ENCODE data around the gene MTHFD1.

MTHFD1 gene

DNA sequence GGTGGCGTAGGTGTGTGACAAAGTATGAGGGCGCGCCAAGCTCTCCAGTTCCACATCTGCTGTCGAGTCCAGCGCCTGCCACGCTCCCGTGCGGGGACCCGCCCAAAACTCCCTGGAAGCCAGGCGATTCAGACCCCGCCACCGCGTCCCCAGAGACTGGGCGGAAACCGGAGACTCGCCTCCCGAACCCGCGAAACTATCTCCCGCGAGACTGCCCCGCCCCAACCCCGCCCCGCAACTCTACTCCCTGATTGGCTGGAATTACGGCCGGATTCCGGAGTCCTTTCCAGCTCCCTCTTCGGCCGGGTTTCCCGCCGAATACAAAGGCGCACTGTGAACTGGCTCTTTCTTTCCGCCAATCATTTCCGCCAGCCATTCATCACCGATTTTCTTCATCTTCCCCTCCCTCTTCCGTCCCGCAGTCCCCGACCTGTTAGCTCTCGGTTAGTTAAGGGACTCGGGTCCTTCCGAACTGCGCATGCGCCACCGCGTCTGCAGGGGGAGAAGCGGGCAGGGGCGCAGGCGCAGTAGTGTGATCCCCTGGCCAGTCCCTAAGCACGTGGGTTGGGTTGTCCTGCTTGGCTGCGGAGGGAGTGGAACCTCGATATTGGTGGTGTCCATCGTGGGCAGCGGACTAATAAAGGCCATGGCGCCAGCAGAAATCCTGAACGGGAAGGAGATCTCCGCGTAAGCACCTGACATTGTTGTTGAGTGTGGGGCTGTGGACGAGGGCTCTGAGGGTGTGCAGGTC is at the start of gene MTHFD1:
Gene MTHFD1, plus strand, starts transcription at position 572 of the 751 bp plus-strand sequence. Its CDS starts 75 bp downstream, at position 647.
- in situ Hi-C loops (cut with MboI; ENCODE audit: low sequenced_read_pairs, unreplicated experiment), result no loop called here
- peak; percentile 97 for DNase-seq (ENCODE audit: low spot score)
- TF ChIP-seq, protein P1, sequence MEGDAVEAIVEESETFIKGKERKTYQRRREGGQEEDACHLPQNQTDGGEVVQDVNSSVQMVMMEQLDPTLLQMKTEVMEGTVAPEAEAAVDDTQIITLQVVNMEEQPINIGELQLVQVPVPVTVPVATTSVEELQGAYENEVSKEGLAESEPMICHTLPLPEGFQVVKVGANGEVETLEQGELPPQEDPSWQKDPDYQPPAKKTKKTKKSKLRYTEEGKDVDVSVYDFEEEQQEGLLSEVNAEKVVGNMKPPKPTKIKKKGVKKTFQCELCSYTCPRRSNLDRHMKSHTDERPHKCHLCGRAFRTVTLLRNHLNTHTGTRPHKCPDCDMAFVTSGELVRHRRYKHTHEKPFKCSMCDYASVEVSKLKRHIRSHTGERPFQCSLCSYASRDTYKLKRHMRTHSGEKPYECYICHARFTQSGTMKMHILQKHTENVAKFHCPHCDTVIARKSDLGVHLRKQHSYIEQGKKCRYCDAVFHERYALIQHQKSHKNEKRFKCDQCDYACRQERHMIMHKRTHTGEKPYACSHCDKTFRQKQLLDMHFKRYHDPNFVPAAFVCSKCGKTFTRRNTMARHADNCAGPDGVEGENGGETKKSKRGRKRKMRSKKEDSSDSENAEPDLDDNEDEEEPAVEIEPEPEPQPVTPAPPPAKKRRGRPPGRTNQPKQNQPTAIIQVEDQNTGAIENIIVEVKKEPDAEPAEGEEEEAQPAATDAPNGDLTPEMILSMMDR (IDR thresholded peaks at IDR 0.05; ENCODE audit: borderline replicate concordance, control extremely low read depth, extremely low read depth, insufficient read depth, missing control alignments), result no peak

GRCh38 chr14:64338616-64339316 is 49.4 kb upstream of the MTHFD1 start:
- in situ Hi-C loops (cut with MboI; ENCODE audit: low sequenced_read_pairs, unreplicated experiment), result no loop called here
- peak; percentile 97 for DNase-seq (ENCODE audit: low spot score)
- TF ChIP-seq, protein P1 (IDR thresholded peaks at IDR 0.05; ENCODE audit: borderline replicate concordance, control extremely low read depth, extremely low read depth, insufficient read depth, missing control alignments), result no peak

- no peak for DNase-seq (ENCODE audit: low spot score)
- in situ Hi-C loops (cut with MboI; ENCODE audit: low sequenced_read_pairs, unreplicated experiment), result loop anchor here (10.0 kb wide), 2 partner anchors 134 to 294 kb away; no protein-coding TSS in a partner anchor
- TF ChIP-seq, protein P1 (IDR thresholded peaks at IDR 0.05; ENCODE audit: borderline replicate concordance, control extremely low read depth, extremely low read depth, insufficient read depth, missing control alignments), result no peak
Measured at GRCh38 chr14:64340560-64341196, 47.5 kb upstream of the MTHFD1 start.

DNA sequence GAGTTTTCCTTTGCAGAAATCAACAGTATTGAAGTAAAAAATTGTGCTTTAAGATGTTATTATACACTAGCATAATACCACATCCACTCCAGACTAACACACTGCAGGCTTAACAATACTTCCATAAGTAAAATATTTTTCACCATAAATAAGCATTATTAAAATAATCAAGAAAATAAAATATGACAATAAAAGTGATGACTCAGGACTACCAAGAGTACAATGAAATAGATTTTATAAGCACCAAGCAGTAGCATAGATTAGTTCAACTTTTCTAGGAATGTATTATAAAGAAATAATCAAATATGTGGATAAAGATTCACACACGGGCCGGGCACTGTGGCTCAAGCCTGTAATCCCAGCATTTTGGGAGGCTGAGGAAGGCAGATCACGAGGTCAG is 40.4 kb upstream of the MTHFD1 start:
- in situ Hi-C loops (cut with MboI; ENCODE audit: low sequenced_read_pairs, unreplicated experiment), result loop anchor here (10.0 kb wide), 2 partner anchors 127 to 287 kb away; no protein-coding TSS in a partner anchor
- TF ChIP-seq, protein P1 (IDR thresholded peaks at IDR 0.05; ENCODE audit: borderline replicate concordance, control extremely low read depth, extremely low read depth, insufficient read depth, missing control alignments), result no peak

DNA sequence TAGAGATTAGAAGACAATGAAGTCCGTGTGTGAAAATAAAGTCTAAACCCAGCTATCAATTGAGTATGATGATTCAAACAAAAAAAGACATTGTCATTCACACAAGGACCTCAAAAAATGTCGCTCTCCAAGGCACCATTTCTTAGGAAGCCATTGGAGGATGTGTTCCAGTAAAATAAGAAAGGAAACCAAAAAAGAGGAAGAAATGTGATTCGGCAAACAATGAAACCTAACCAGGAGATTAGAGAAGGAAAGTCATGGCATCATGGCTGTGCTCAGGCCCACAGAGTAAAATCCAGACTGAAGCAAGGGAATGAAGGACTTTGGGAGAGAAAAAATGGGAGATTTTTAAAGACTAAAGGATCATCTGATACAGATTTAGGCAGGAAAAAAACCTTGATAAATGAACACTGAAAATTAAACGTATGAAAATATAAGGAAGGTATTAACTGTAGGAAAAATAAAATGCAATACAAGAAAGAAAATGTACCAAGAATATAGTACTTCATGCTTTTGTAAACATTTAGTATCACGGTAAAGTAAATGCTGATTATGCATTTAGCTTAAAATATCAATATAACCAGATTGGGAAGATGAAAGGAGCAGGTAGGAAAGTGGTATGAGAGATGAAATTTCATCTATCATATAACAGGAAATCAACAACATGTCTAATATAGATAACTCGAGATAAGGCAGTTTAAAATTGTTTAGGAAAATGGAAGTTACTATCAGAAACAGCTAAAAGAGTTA is 38.2 kb upstream of the MTHFD1 start:
- DNase-seq (ENCODE audit: low spot score), result no peak
- TF ChIP-seq, protein P1 (IDR thresholded peaks at IDR 0.05; ENCODE audit: borderline replicate concordance, control extremely low read depth, extremely low read depth, insufficient read depth, missing control alignments), result no peak
- in situ Hi-C loops (cut with MboI; ENCODE audit: low sequenced_read_pairs, unreplicated experiment), result loop anchor here (10.0 kb wide), 2 partner anchors 125 to 285 kb away; no protein-coding TSS in a partner anchor

More for the DNA sequence above, 40.4 kb upstream of the MTHFD1 start:
- DNase-seq (ENCODE audit: low spot score), result no peak
